BJ (cell line): ENCODE data around the gene DTNA. TPM values are rescaled to one million over a fixed set of nuclear protein-coding genes. Genes with fewer than 3 reads are reported as not detected.

Source experiments
- CTCF ChIA-PET: fragments of 350-600 bp; formaldehyde crosslinking; extraction: SDS; loops from one replicate; lab custom pipeline; 2021; ENCODE audit warnings: antibody characterized with exemption, inconsistent platforms; lab: Yijun Ruan, JAX
- POLR2A ChIA-PET: fragments of 300-600 bp; sonication (Branson Sonifier 250); formaldehyde crosslinking; extraction: SDS; loops from one replicate; lab custom pipeline; 2021; ENCODE audit warnings: antibody characterized with exemption; lab: Charles Lee
- DNase-seq: peaks from one replicate; pipeline ENCODE4 v3.0.0-alpha.2; 2011; ENCODE audit warnings: low read depth
- H3K27me3 ChIP-seq: 2 replicates; pipeline ENCODE4 v1.6.0; 2011; ENCODE audit warnings: low read length; ENCODE audit not compliant: control insufficient read depth, insufficient read depth
- H3K36me3 ChIP-seq: 2 replicates; pipeline ENCODE4 v1.5.1; 2011; ENCODE audit warnings: low read length; ENCODE audit not compliant: control insufficient read depth, insufficient read depth
- H3K4me3 ChIP-seq: 2 replicates; pipeline ENCODE4 v1.5.1; 2011; ENCODE audit warnings: low read depth, mild to moderate bottlenecking, control low read depth, low read length
- polyA plus RNA-seq: library from polyadenylated mRNA; depleted of rRNA; stranded (reverse); fragments of >200 nt; gene quantifications from 2 replicates; pipeline ENCODE4 v1.2.3, GENCODE V29; 2011
- TF ChIP-seq, protein P1 (sequence below): IDR thresholded peaks from 2 replicates; pipeline ENCODE4 v1.5.1; 2011; ENCODE audit warnings: low read depth, mild to moderate bottlenecking, control low read depth, inconsistent platforms, low read length, moderate library complexity; ENCODE audit not compliant: insufficient read depth

DTNA gene
- polyA plus RNA-seq, 1 experiment = 4.9 TPM

- no peak for DNase-seq
- ChIA-PET POLR2A (no interaction called here), CTCF (interaction anchor here (1.0 kb wide), 1 partner anchor 20 kb away, joined by 5 read pairs; no protein-coding TSS in a partner anchor)
- TF ChIP-seq, protein P1, sequence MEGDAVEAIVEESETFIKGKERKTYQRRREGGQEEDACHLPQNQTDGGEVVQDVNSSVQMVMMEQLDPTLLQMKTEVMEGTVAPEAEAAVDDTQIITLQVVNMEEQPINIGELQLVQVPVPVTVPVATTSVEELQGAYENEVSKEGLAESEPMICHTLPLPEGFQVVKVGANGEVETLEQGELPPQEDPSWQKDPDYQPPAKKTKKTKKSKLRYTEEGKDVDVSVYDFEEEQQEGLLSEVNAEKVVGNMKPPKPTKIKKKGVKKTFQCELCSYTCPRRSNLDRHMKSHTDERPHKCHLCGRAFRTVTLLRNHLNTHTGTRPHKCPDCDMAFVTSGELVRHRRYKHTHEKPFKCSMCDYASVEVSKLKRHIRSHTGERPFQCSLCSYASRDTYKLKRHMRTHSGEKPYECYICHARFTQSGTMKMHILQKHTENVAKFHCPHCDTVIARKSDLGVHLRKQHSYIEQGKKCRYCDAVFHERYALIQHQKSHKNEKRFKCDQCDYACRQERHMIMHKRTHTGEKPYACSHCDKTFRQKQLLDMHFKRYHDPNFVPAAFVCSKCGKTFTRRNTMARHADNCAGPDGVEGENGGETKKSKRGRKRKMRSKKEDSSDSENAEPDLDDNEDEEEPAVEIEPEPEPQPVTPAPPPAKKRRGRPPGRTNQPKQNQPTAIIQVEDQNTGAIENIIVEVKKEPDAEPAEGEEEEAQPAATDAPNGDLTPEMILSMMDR = no peak
- H3K4me3 ChIP-seq = no peak overlapping the region
- H3K27me3 ChIP-seq = no peaks in the 10 kb centered on the region; the same call in 1 of the 2 replicates
- no peaks in the 10 kb centered on the region for H3K36me3 ChIP-seq
Measured at GRCh38 chr18:34740101-34740500, 30.0 kb downstream of the DTNA start.

DNA sequence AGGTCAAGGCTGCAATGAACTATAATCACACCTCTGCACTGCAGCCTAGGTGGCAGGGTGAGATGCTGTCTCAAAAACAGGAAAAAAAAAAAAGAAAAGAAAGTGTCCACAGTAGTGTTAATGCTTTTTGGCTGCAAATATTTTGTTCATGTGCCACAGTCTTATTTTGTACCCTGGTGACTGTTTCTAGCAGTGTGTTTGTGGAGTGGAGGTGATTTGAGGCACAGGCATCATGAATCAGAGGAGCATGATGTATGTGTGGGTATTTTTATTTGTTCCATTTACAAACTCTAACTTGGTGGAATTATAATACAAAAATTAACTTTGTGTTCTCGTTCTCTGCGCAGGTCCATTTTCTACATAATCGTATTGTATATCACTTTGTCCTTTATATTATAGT lies 30.6 kb downstream of the DTNA start:
- H3K4me3 ChIP-seq = no peak overlapping the region
- DNase-seq = no peak
- TF ChIP-seq, protein P1 = no peak
- no peaks in the 10 kb centered on the region; the same call in 1 of the 2 replicates for H3K27me3 ChIP-seq
- POLR2A ChIA-PET = no interaction called here
- CTCF ChIA-PET = interaction anchor here (0.9 to 1.0 kb wide), 2 partner anchors 20 to 79 kb away, joined by 3 to 5 read pairs; no protein-coding TSS in a partner anchor
- no peaks in the 10 kb centered on the region for H3K36me3 ChIP-seq

DNA sequence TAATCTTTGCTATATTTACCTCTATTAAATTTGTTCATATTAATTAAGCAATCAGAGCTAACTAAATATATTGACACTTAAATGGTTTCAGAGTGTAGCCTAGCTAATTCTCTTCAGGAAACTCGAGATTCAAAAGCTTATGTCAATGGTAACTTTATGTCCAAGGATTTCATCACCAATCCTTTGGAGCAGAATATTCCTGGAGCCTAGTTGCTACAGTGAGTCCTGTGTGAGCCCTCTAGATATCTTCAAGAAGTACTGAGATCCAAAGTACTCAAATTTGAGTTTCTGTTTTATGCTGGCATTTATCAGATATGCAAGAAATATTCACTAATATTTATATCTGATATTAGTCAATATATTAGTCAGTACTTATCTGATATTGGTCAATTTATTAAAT lies 31.3 kb downstream of the DTNA start:
- Histone ChIP-seq H3K4me3 (no peak overlapping the region), H3K36me3 (no peaks in the 10 kb centered on the region), H3K27me3 (no peaks in the 10 kb centered on the region; the same call in 1 of the 2 replicates)
- POLR2A ChIA-PET = no interaction called here
- no peak for DNase-seq
- CTCF ChIA-PET = interaction anchor here (0.9 kb wide), 1 partner anchor 80 kb away, joined by 3 read pairs; no protein-coding TSS in a partner anchor
- TF ChIP-seq, protein P1 = no peak

- no peaks in the 10 kb centered on the region; the same call in 1 of the 2 replicates for H3K27me3 ChIP-seq
- DNase-seq = no peak
- TF ChIP-seq, protein P1 = no peak
- POLR2A ChIA-PET = no interaction called here
- CTCF ChIA-PET = interaction anchor here (1.1 to 1.2 kb wide), 2 partner anchors 13 to 15 kb away, joined by 3 read pairs; no protein-coding TSS in a partner anchor
- no peak overlapping the region for H3K4me3 ChIP-seq
- H3K36me3 ChIP-seq = no peaks in the 10 kb centered on the region
Measured at GRCh38 chr18:34742891-34743341, 32.8 kb downstream of the DTNA start.

DNA sequence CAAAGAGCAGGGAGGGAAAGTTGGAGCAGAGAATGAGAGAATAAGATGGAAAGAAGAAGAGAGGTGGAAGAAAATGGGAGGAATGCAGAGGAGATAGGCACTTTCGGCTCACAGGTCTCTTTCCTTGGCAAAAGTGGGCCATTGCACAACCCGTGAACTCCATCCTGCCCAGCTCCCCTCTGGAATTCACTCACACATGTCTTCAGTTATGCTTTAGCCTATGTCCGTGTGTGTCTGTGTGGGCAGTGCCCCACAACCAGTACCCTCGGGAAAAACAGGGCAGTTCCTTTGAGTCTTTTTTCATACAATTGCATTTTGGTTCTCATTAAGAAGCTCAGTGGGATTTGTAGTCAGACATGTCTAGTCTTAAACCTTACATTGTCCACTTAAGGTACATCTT lies 34.5 kb downstream of the DTNA start:
- POLR2A ChIA-PET = no interaction called here
- H3K36me3 ChIP-seq = no peaks in the 10 kb centered on the region
- DNase-seq = no peak
- H3K27me3 ChIP-seq = no peaks in the 10 kb centered on the region; the same call in 1 of the 2 replicates
- TF ChIP-seq, protein P1 = no peak
- CTCF ChIA-PET = interaction anchor here (1.0 to 1.9 kb wide), 2 partner anchors 14 to 83 kb away, joined by 6 to 7 read pairs; no protein-coding TSS in a partner anchor
- no peak overlapping the region for H3K4me3 ChIP-seq
